NCI-H526 treated with DMSO at 0.1 percent for 48 hours (cell line): ENCODE data around the gene TBC1D1.

ENCODE experiments used
- DNase-seq: peaks from one replicate; lab custom pipeline; 2025; lab: John Stamatoyannopoulos, UW

Gene TBC1D1, protein sequence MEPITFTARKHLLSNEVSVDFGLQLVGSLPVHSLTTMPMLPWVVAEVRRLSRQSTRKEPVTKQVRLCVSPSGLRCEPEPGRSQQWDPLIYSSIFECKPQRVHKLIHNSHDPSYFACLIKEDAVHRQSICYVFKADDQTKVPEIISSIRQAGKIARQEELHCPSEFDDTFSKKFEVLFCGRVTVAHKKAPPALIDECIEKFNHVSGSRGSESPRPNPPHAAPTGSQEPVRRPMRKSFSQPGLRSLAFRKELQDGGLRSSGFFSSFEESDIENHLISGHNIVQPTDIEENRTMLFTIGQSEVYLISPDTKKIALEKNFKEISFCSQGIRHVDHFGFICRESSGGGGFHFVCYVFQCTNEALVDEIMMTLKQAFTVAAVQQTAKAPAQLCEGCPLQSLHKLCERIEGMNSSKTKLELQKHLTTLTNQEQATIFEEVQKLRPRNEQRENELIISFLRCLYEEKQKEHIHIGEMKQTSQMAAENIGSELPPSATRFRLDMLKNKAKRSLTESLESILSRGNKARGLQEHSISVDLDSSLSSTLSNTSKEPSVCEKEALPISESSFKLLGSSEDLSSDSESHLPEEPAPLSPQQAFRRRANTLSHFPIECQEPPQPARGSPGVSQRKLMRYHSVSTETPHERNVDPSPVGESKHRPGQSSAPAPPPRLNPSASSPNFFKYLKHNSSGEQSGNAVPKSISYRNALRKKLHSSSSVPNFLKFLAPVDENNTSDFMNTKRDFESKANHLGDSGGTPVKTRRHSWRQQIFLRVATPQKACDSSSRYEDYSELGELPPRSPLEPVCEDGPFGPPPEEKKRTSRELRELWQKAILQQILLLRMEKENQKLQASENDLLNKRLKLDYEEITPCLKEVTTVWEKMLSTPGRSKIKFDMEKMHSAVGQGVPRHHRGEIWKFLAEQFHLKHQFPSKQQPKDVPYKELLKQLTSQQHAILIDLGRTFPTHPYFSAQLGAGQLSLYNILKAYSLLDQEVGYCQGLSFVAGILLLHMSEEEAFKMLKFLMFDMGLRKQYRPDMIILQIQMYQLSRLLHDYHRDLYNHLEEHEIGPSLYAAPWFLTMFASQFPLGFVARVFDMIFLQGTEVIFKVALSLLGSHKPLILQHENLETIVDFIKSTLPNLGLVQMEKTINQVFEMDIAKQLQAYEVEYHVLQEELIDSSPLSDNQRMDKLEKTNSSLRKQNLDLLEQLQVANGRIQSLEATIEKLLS (N-terminal part only)

DNA sequence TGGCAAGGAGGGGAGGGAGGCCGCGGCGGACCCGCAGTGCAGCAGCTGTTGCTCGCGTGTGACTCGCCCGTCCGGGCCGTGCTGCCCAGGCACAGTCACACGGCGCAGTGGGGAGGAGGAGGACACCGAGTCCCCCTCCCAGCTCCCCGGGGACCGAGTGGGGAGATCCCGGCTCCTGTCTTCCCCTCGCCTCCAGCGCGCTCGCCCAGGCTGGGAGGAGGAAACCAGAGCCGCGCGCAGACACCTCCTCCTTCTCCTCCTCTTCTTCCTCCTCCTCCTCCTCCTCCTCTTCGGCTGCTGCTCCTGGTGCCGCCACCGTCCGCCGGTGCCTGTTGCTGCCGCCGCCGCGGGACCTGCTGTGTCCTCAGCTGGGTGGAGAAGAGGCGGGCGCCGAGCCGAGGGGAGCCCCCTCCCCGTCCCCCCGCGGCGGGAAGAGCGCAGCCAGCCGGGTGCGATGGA lies at the start of gene TBC1D1:
Gene TBC1D1 (plus strand): TSS at position 284 of the 459 bp plus-strand sequence. CDS start 11,012 bp downstream, outside the sequence.
- DNase-seq, result no peak

DNA sequence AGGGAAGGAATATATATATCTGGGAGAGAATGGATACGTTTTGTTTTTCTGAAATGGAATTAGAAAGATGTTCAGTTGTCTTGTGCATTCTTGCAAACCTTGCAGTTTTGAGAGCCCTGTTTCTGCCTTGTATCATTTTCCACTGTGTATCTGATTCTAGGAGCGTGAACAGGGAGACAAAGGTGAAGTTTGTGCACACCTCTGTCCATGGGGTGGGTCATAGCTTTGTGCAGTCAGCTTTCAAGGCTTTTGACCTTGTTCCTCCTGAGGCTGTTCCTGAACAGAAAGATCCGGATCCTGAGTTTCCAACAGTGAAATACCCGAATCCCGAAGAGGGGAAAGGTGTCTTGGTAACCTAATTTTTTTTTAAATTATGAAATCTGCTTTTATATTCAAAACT lies 46.7 kb upstream of the TBC1D1 start:
- no peak for DNase-seq

DNA sequence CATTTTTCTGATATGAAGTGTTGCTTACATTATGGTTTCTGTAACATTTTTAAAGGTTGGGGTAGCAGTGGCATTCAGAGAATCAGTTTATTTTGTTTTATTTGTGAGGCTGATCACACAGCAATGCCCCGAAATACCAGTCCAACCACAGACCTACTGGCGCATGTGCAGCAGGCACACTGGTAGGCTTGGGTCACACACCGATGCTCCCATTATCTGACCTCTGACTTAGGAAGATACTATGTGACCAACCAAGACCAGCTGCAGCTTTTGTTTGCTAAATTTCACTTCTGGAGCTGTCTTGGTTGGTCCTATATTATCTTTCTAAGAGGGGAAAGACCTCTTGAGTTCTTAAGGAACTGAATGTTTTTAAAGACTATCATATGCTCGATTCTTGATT lies 45.7 kb upstream of the TBC1D1 start:
- DNase-seq, result no peak

DNA sequence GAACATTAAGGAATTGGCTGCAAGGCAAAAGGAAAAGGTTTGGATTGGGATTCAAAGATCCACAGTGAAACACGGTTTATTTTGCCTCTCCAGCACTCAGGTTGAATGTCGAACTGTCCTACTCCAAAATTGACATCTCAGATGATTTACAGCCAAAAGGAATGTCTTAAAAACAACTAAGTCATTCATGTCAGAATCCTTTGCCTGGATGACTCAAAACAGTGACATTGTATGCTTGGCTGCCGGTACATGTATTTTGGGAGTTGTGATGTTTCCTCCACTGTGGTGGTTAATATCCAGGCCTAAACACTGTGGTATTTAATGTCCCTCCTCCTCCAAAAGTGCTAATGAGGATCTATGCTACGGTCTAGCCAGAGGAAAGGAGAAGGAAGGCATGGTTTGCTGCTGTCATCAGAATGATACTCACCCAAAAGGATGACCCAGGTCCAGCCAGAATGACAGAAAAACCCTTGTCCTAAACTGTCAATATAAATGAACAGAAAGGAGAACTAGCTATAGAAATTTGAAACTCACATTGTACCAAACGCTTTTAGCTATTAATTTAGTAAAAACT lies 43.5 kb upstream of the TBC1D1 start:
- no peak for DNase-seq

DNA sequence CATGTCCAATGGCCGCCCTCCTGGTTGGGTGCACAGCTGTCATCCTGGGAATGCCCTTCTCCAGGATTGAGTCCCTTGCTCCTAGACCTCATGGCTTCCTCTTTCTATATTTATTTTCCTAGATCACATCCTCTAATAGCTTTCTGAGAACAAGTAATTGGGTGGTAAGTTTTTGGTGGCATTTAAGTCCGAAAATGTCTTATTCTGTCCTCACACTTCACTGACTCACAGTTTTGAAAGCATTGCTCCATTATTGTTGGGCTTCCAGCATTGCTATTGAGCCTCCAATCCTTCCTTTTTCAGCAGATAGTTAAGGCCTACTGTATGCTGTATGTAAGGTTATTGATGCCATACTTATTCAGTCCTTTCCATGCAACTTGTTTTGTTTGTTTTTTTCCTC lies 38.5 kb upstream of the TBC1D1 start:
- DNase-seq, result no peak

DNA sequence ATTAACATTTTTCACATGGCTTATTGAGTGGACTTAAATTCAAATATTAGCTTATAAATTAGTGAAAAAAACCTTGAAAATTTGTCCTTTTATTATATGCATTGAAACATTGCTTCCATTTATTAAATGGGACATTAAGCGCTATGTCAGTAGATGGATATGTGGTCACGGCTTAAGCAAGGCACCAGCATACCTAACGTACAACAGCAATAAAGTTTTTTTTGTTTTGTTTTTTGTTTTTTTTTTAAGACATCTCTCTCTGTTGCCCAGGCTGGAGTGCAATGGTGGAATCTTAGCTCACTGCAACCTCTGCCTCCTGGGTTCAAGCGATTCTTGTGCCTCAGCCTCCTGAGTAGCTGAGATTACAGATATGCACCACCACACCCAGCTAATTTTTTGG lies 32.8 kb upstream of the TBC1D1 start:
- no peak for DNase-seq

DNA sequence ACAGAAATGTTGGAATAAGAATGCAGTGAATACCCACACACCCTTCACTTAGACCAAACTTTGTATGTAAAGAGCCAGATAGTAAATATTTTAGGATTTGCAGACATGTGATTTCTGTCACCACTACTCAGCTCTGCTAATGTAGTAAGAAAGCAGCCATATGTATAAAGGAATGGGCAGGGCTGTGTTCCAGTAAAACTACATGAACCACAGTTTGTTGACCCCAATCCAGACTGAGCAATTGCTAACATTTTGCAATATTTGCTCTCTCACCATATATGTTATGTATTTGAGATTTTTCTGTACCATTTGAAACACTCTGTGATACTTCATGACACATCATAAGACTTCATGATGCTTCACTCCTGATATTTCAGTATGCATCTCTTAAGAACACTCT lies 32.0 kb upstream of the TBC1D1 start:
- no peak for DNase-seq

DNA sequence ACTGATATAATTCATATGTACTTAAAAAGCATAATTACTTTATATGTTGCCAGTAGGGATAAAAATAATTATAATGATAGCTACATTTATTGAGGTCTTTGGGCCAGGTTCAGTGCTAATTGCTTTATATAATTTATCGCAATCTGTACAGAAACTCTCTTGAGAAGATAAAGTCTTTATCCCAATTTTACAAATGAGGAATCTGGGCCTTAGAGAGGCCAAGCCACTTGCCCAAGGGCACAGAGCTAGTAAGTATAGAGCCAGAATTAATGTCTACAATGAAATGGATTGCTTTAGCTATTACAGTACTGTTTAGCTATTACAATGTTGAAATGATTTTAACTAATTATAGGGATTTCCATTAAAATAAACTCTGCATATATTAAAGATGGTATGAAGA lies 30.6 kb upstream of the TBC1D1 start:
- DNase-seq, result no peak

DNA sequence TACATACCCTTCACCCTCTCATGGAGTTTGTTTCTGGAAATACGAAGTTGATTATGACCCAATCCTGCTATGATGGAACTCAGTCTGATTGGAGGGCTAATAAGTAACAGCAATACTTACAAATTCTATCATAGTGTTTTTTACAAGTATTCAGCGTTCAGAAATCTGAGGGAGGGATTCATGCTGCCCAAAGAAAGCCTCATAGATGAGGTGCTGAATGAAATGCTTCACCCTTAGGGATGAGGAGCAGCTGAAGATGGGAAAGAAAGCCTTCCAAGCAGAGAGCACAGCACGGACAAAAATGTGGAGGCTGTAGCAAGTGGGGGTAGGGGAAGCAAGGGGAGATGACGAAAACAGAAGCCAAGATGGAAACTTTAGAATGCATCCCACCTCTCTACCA lies 27.9 kb upstream of the TBC1D1 start:
- DNase-seq, result no peak

DNA sequence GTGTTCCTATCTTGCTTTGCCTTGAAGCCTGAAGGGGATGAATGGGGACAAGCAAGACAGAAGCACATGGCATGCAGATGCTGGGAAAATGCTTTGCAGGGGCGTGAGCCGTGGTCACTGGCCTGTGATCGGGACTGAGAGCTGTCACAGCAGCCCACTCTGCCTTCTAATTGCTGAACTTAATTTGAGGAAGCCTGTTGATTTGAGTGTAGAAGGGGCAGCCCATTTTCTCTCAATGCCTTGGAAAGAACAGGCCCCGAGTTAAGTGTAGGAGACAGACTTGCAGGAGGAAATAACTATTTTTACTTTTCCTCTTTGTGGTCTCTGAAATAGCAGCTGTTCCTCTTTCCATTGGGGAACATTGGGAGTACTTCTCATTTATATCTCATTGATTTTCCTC lies 26.1 kb upstream of the TBC1D1 start:
- no peak for DNase-seq

DNA sequence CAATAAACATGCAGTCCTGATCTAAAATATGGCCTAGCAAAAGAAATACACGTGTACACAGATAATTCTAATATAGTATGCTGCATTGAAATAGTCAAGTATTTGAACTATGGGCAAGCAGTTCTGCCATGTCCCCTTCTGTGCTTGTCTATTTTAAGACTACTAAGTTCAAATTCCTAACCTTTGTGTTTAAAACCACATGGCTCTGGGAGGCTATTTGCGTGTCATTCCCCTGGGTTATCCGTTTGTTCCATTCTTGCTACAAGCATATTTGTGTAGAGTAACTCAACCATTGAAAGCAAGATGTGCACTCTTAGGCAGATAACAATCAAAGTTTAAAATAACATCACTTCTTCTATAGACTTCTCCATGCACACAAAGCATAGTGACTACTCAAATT lies 25.4 kb upstream of the TBC1D1 start:
- DNase-seq, result no peak

DNA sequence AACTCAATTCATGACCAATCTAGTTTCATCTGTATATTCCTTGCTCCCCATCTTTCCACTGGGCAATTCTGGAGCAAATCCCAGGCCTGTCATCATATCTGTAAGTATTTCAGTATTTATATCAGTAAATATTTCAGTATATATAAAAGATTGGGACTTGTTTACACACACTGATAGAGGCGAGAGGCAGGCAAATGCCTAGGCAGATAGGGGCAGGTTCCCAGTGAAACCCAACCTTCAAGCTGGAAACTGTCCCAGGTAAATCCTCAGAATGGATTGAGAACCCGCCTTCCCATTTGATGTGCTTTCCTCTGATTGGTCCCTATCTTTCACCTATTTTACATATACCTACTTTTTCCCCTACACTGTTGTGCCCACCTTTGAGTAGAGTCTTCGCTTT lies 23.8 kb upstream of the TBC1D1 start:
- no peak for DNase-seq

DNA sequence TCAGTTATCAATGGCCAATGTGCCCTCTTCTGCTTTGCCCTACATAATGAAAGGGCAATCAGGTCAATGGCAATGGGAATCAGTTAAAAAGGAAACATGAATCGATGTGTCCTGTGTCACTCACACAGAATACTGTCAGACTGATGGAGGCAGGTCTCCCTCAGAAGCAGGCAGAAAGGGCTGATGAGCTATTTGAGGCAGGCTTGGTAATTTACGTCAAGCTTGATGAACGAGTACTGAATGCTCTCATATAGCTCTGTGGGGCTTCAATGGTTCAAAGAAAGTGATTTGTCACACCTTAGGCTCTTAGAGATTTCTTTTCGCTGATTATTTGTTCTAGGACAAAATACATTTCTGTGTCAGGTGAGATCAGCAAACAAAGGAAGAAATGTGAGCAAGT lies 22.6 kb upstream of the TBC1D1 start:
- no peak for DNase-seq

DNA sequence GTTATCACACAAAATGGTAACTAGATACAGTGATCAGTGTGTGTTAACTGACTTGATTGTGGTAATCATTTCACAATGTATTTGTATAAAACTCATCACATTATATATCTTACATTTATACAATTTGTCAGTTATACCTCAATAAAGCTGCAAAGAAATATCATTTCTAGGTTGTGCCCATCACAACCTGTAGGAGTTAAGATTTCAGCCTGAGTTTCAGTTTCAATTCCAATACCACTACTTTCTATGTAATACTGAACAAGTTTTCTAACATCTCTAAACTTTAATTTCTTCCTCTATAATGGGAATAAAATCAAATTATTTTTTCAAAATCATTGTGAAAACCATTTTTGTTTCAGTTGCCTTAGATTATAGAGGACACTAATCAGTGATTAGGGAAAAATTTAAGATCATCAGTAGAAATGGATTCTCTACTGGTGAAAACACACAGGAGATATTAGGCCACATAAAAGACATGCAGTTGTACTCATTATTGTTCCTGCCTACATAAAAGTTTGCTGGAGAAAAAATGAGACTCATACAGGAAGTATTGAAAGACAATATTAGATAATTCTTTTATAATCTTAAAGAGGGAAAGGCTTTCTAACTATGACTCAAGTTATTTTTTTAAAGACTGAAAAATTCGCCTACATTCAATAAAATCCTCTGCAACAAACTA lies 18.4 kb upstream of the TBC1D1 start:
- no peak for DNase-seq

DNA sequence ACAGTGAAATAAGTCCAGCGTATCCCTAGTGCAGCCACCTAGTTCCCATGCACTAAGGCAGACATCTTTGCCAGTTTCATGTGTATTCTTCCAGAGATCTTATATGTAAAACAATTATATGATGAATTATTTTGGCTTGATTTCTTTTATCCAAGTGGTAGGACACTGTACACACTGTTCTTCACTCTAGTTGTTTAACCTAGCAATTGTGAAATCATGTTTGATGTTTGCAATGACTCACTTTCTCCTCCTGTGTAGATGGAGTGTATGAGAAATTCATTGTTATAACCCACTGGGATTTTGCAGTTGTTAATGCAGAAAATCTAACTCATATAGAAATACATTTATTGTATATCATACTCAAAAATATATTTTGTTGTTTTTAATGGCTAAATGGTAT lies 17.5 kb upstream of the TBC1D1 start:
- no peak for DNase-seq

DNA sequence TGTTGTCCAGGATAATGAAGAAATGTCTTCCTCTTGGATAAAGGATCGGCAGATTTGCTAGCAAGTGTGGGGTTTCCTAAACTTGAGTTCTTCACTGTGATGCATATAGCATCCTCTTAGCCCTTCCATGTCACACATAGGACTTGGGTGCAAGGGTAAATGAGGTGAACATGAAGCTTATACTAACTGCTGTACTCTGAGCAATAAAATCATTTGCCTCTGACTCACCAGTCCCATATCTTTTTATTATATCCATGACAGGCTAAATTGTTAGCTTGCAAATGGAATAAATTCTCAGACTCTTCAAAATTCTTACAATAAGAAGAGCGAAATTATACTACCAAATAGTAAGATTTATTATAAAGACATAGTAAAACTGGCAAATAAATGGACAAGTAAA lies 14.7 kb upstream of the TBC1D1 start:
- no peak for DNase-seq

DNA sequence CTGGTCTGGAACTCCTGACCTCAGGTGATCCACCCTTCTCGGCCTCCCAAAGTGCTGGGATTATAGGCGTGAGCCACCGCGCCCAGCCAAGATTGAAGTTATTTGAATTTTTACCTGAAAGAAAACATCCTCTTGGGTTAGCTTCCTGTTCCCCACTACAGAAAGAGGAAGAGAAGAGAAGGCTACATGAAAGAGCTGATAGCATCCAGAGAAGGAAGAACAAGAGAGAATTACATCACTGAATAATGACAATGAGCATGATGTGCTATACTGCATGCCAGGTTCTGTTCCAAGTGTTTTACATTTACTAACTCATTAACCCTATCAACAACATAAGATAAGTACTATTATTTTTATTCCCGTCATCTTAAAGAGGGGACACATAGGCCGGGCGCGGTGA lies 11.5 kb upstream of the TBC1D1 start:
- DNase-seq, result no peak

DNA sequence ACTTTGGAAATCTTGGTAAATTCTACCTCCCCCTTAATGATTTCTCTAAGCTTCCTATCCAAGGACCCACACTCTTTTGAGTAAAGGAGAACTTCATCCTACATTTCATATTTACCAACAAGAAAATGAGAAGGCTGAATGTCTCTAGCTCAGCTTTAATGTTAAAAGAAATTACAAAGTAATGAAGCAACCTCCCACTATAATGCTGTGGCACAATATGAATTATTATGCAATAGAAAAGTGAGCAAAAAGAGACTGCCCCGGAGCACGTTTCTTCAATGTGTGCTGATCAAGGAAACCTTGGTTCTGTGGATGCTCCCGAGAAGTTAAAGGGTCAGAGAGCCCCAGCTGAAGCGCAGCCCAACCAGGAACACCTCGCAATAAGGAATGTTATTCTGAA lies 9.1 kb upstream of the TBC1D1 start:
- DNase-seq, result no peak

DNA sequence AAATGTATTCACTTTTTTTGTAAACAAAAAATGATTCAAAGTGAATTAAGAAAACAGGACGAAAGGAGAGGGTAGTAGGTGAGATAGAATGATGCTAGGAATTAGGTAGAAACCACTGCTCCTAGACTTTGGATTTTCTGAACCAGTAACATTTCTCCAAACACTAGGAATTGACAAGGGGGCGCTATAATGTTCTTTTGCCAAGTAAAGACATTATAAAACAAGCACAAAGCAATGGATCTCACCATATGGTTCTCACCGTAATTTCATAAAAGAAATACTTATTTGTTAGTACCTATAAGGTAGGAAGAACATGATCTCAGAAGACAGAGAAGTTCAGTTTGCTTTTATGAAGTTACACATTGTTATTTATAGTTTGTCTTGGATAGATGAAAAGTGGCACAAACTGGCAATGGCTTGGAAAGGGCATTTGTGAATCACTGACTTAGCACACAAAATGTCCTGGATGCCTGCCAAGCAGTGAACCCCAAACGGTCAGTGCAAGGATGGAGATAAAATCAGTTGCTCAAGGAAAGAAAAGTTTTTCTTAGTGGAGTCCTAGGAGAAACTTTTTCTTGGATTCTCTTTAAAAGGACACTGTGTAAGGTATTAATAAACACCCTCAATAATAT lies 8.1 kb upstream of the TBC1D1 start:
- no peak for DNase-seq

DNA sequence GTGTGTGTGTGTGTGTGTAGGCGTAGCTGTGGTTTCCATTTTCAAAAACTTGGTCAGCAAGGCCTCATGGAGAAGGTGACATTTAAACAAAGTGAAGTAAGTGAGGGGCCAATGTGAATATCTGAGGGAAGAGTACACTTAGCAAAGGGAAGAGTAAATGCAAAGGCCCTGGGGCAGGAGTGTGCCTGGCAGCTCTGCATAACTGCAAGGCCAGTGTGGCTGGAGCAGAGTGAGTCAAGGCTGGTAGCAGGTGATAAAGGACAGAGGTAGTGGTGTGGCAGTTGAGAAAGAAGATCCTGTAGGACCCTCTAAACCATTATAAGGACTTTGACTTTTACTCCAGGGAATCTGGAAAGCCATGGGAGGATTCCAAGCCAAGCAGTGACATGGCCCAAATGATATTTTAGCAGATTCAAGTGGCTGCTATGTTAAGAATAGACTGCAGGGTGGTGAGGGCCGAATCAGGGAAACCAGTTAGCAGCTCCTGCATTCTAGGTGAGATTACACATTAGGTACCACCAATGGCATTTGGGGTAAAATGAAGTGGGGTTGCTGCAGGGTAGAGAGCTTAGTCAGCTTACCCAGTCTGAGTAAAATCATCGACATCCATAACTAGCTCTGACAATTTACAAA lies 5.9 kb upstream of the TBC1D1 start:
- no peak for DNase-seq

DNA sequence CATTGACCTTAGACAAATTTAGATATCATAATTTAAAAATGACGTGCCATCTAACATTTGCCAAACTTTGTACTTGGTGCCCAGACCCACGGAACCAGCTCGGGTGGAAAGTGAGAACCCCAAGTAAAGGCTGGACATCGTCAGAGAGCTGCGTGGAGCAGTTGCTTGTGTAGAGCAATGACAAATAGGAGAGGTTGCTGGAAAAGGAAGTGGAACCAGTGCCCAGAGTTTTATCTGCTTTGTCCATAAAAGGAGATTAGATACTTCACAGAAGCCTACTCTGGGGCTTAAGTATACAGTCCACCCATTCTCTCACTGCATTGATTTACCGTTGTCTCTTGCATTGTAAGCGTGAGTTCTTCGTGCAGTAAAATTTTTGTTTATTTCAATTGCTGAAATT lies 5.4 kb upstream of the TBC1D1 start:
- no peak for DNase-seq
